H1 (cell line): ENCODE measurements around the gene SLC12A2. TPM values are rescaled to one million over a fixed set of nuclear protein-coding genes. Genes with fewer than 3 reads are reported as not detected.

ENCODE experiments used
- CTCF ChIA-PET: fragments of 300-600 bp; sonication (Branson Sonifier 250); formaldehyde crosslinking; loops from one replicate; lab custom pipeline; 2021; ENCODE audit not compliant: partially characterized antibody; lab: Charles Lee
- POLR2A ChIA-PET: fragments of 300-600 bp; sonication (Branson Sonifier 250); formaldehyde crosslinking; loops from one replicate; lab custom pipeline; 2021; ENCODE audit warnings: inconsistent platforms; ENCODE audit not compliant: partially characterized antibody; lab: Charles Lee
- DNase-seq, 2 experiments: peaks; one replicate each; pipeline versions ENCODE4 v3.0.0 to v3.0.0-alpha.2; 2010 to 2022; ENCODE audit warnings: low spot score in 2 of 2, low read depth in 1 of 2, mixed read lengths in 1 of 2
- FAIRE-seq: peaks from 2 replicates; lab custom pipeline; 2011; peaks lifted over from hg19 to GRCh38; lab: Jason Lieb, UNC
- H2AFZ ChIP-seq: 2 replicates; pipeline ENCODE4 v1.8.1; 2012; ENCODE audit warnings: low read length, inconsistent platforms
- H2AK5ac ChIP-seq: 2 replicates; pipeline ENCODE4 v1.6.1; 2013; ENCODE audit warnings: low read depth, low read length
- H2BK120ac ChIP-seq: replicated peaks from 2 replicates; pipeline ENCODE3; 2013; ENCODE audit warnings: low read depth, low read length, inconsistent platforms
- H2BK12ac ChIP-seq: 2 replicates; pipeline ENCODE4 v1.6.1; 2013; ENCODE audit warnings: low read depth, low read length
- H2BK15ac ChIP-seq: 2 replicates; pipeline ENCODE4 v1.6.1; 2013; ENCODE audit warnings: low read length
- H2BK20ac ChIP-seq: 2 replicates; pipeline ENCODE4 v1.6.1; 2013; ENCODE audit warnings: low read length
- H2BK5ac ChIP-seq: 2 replicates; pipeline ENCODE4 v1.6.1; 2013; ENCODE audit warnings: low read depth, low read length
- H3K14ac ChIP-seq: 2 replicates; pipeline ENCODE4 v1.6.1; 2013; ENCODE audit warnings: inconsistent platforms; ENCODE audit not compliant: insufficient read length
- H3K18ac ChIP-seq: 2 replicates; pipeline ENCODE4 v1.6.1; 2013; ENCODE audit warnings: low read length; ENCODE audit errors: extremely low read depth
- H3K23ac ChIP-seq: 2 replicates; pipeline ENCODE4 v1.6.1; 2013; ENCODE audit warnings: inconsistent platforms; ENCODE audit not compliant: insufficient read length
- H3K23me2 ChIP-seq: 2 replicates; pipeline ENCODE4 v1.6.1; 2013; ENCODE audit warnings: low read depth, low read length
- H3K27ac ChIP-seq: 2 replicates; pipeline ENCODE4 v1.6.1; 2011; ENCODE audit warnings: low read depth, low read length, inconsistent platforms
- H3K27me3 ChIP-seq, 4 experiments: replicated peaks in 1 of 4; 1 replicate in 1 of 4; 2 replicates in 3 of 4; pipeline versions ENCODE4 v1.6.1 to v1.8.1; 2011 to 2013; ENCODE audit warnings: low read length in 3 of 4, mild to moderate bottlenecking in 3 of 4, inconsistent platforms in 2 of 4, mixed read lengths in 2 of 4, moderate library complexity in 1 of 4; ENCODE audit not compliant: control insufficient read depth in 3 of 4, insufficient read depth in 3 of 4; ENCODE audit errors: extremely low read depth in 1 of 4
- H3K36me3 ChIP-seq, 4 experiments: 2 replicates each; pipeline versions ENCODE4 v1.6.1 to v1.8.1; 2011 to 2013; ENCODE audit warnings: mild to moderate bottlenecking in 4 of 4, low read length in 3 of 4, moderate library complexity in 2 of 4, control low read depth in 1 of 4, inconsistent platforms in 1 of 4; ENCODE audit not compliant: insufficient read depth in 4 of 4, control insufficient read depth in 2 of 4
- H3K4ac ChIP-seq: replicated peaks from 2 replicates; pipeline ENCODE3; 2013; ENCODE audit warnings: low read length, low read depth, mixed read lengths, inconsistent platforms; ENCODE audit not compliant: insufficient read length
- H3K4me1 ChIP-seq, 4 experiments: replicated peaks in 1 of 4; 1 replicate in 1 of 4; 2 replicates in 3 of 4; pipeline versions ENCODE4 v1.6.1 to v1.8.1; 2011 to 2013; ENCODE audit warnings: low read length in 3 of 4, inconsistent platforms in 2 of 4, mixed read lengths in 1 of 4; ENCODE audit not compliant: insufficient read depth in 4 of 4, control insufficient read depth in 3 of 4
- H3K4me2 ChIP-seq, 2 experiments: 2 replicates each; pipeline versions ENCODE4 v1.6.1 to v1.8.1; 2011 to 2013; ENCODE audit warnings: low read depth in 2 of 2, low read length in 2 of 2, control low read depth in 1 of 2, inconsistent platforms in 1 of 2, mild to moderate bottlenecking in 1 of 2; ENCODE audit not compliant: insufficient read depth in 1 of 2
- H3K4me3 ChIP-seq, 4 experiments: fragments of 200-600, 300-600 bp in 1 of 4; sonication (generic), shearing (Covaris generic), sonication (Bioruptor Twin) in 1 of 4; 2 replicates each; pipeline versions ENCODE4 v1.5.1 to v1.8.1; 2011 to 2016; ENCODE audit warnings: low read length in 4 of 4, low read depth in 3 of 4, control low read depth in 2 of 4, inconsistent platforms in 2 of 4, mild to moderate bottlenecking in 2 of 4, mixed read lengths in 1 of 4, moderate library complexity in 1 of 4; ENCODE audit not compliant: insufficient read depth in 2 of 4; ENCODE audit errors: extremely low read depth in 1 of 4
- H3K56ac ChIP-seq: replicated peaks from 2 replicates; pipeline ENCODE3; 2013; ENCODE audit warnings: low read depth, mild to moderate bottlenecking, mixed read lengths, low read length, inconsistent platforms; ENCODE audit not compliant: insufficient read length
- H3K79me1 ChIP-seq: 2 replicates; pipeline ENCODE4 v1.6.1; 2013; ENCODE audit warnings: low read depth, low read length, control low read depth
- H3K79me2 ChIP-seq, 2 experiments: 2 replicates each; pipeline versions ENCODE4 v1.6.1 to v1.8.1; 2012 to 2013; ENCODE audit warnings: low read length in 2 of 2, mild to moderate bottlenecking in 2 of 2, inconsistent platforms in 1 of 2; ENCODE audit not compliant: insufficient read depth in 2 of 2, control insufficient read depth in 1 of 2
- H3K9ac ChIP-seq, 4 experiments: replicated peaks in 1 of 4; 1 replicate in 1 of 4; 2 replicates in 3 of 4; pipeline versions ENCODE4 v1.6.1 to v1.8.1; 2011 to 2013; ENCODE audit warnings: low read depth in 3 of 4, low read length in 3 of 4, control low read depth in 2 of 4, mild to moderate bottlenecking in 2 of 4, moderate library complexity in 2 of 4, inconsistent platforms in 1 of 4; ENCODE audit errors: extremely low read depth in 1 of 4
- H3K9me3 ChIP-seq, 2 experiments: 2 replicates each; pipeline versions ENCODE4 v1.6.1 to v1.8.1; 2012 to 2013; ENCODE audit warnings: mild to moderate bottlenecking in 2 of 2, moderate library complexity in 2 of 2, control low read depth in 1 of 2, inconsistent platforms in 1 of 2, low read depth in 1 of 2, low read length in 1 of 2, mixed read lengths in 1 of 2; ENCODE audit not compliant: insufficient read depth in 2 of 2
- H4K20me1 ChIP-seq, 2 experiments: replicated peaks in 1 of 2; 2 replicates each; pipeline versions ENCODE3 to v1.8.1; 2011 to 2013; ENCODE audit warnings: inconsistent platforms in 2 of 2, low read length in 2 of 2, mild to moderate bottlenecking in 1 of 2; ENCODE audit not compliant: insufficient read depth in 2 of 2, control insufficient read depth in 1 of 2
- H4K5ac ChIP-seq: 2 replicates; pipeline ENCODE4 v1.6.1; 2013; ENCODE audit warnings: low read length, low read depth, mixed read lengths, inconsistent platforms; ENCODE audit not compliant: insufficient read length
- H4K8ac ChIP-seq: 2 replicates; pipeline ENCODE4 v1.8.0; 2013; ENCODE audit warnings: mild to moderate bottlenecking, moderate library complexity, low read length, inconsistent platforms; ENCODE audit not compliant: insufficient read depth; ENCODE audit errors: extremely low read depth
- H4K91ac ChIP-seq: replicated peaks from 2 replicates; pipeline ENCODE3; 2013; ENCODE audit warnings: low read length, mixed read lengths, inconsistent platforms; ENCODE audit not compliant: insufficient read length
- BRCA1 ChIP-seq: IDR thresholded peaks from 2 replicates; pipeline ENCODE4 v1.6.1; 2012; ENCODE audit warnings: low read depth, low read length, improper control_type of control experiment
- CBX5 ChIP-seq: fragments of 300-800, 300-1000 bp; sonication (generic); IDR thresholded peaks from 2 replicates; pipeline ENCODE4 v1.7.1; 2016; ENCODE audit warnings: antibody characterized with exemption, low read length, low read depth
- CEBPB ChIP-seq: IDR thresholded peaks from 2 replicates; pipeline ENCODE4 v1.6.1; 2012; ENCODE audit warnings: low read depth, low read length
- NANOG ChIP-seq: IDR thresholded peaks from 2 replicates; pipeline ENCODE4 v1.6.1; 2011; ENCODE audit warnings: low read length, low read depth, mild to moderate bottlenecking, inconsistent platforms; ENCODE audit not compliant: insufficient read depth, poor library complexity, severe bottlenecking
- PHF8 ChIP-seq: fragments of 200-600 bp; sonication (generic); conservative IDR thresholded peaks from 2 replicates; pipeline ENCODE4 v1.7.1; 2012; ENCODE audit warnings: low read depth, mild to moderate bottlenecking, inconsistent platforms, low read length, moderate library complexity
- RAD21 ChIP-seq, 2 experiments: IDR thresholded peaks in 1 of 2; conservative IDR thresholded peaks in 1 of 2; 2 replicates each; pipeline ENCODE4 v1.6.1; 2011; ENCODE audit warnings: low read depth in 2 of 2, low read length in 2 of 2, improper control_type of control experiment in 1 of 2, inconsistent platforms in 1 of 2, mild to moderate bottlenecking in 1 of 2, moderate library complexity in 1 of 2
- RXRA ChIP-seq: IDR thresholded peaks from 2 replicates; pipeline ENCODE4 v1.6.1; 2011; ENCODE audit warnings: low read depth, mild to moderate bottlenecking, low read length, moderate library complexity; ENCODE audit not compliant: insufficient read depth
- SRF ChIP-seq: IDR thresholded peaks from 2 replicates; pipeline ENCODE4 v1.6.1; 2011; ENCODE audit warnings: mild to moderate bottlenecking, low read depth, low read length, moderate library complexity
- TAF7 ChIP-seq: optimal IDR thresholded peaks from 2 replicates; pipeline ENCODE3; 2011; ENCODE audit warnings: low read depth, mild to moderate bottlenecking, inconsistent platforms, low read length, moderate library complexity, borderline replicate concordance
- TBP ChIP-seq: IDR thresholded peaks from 2 replicates; pipeline ENCODE4 v1.6.1; 2011; ENCODE audit warnings: low read depth, low read length, improper control_type of control experiment
- WGBS, 2 experiments: shearing (Covaris generic) in 1 of 2; methylation state at CpG; one replicate each; pipeline versions ENCODE4 v1.1.6 to v1.1.7; 2013 to 2015; ENCODE audit warnings: low lambda C conversion rate in 2 of 2, mixed read lengths in 2 of 2, inconsistent platforms in 1 of 2, low coverage in 1 of 2, missing lambda C conversion rate in 1 of 2; ENCODE audit not compliant: insufficient replicate concordance in 2 of 2, insufficient coverage in 1 of 2, insufficient read length in 1 of 2; ENCODE audit errors: extremely low coverage in 1 of 2, missing lambda C conversion rate in 1 of 2; 5-methylcytosine and 5-hydroxymethylcytosine counted together
- polyA plus RNA-seq, 7 experiments: library from polyadenylated mRNA; depleted of rRNA in 3 of 7; stranded (reverse) in 5 of 7; unstranded in 2 of 7; fragments of >200 nt in 5 of 7; fragments of 200-250 nt in 2 of 7; gene quantifications; 1 replicate in 5 of 7; 2 replicates in 1 of 7; 4 replicates in 1 of 7; pipeline versions ENCODE4 v1.2.1 to v1.2.3, GENCODE V29; 2011 to 2013; ENCODE audit warnings: missing spikeins in 2 of 7, mixed read lengths in 2 of 7
- total RNA-seq: library from RNA; stranded (reverse); fragmentation: NEBNext Ultra II Directional; extraction: Animal tissue kit (Norgen Biotek cat#: 25700); gene quantifications from 2 replicates; pipeline ENCODE4 v1.2.1, GENCODE V29; 2021

The SLC12A2 gene
- total and polyA plus RNA-seq, 2 of the 8 experiments (the other 6 are each of a cell fraction or from before 2014, with no cell fraction given), result 2.6 to 16.2 TPM

DNA sequence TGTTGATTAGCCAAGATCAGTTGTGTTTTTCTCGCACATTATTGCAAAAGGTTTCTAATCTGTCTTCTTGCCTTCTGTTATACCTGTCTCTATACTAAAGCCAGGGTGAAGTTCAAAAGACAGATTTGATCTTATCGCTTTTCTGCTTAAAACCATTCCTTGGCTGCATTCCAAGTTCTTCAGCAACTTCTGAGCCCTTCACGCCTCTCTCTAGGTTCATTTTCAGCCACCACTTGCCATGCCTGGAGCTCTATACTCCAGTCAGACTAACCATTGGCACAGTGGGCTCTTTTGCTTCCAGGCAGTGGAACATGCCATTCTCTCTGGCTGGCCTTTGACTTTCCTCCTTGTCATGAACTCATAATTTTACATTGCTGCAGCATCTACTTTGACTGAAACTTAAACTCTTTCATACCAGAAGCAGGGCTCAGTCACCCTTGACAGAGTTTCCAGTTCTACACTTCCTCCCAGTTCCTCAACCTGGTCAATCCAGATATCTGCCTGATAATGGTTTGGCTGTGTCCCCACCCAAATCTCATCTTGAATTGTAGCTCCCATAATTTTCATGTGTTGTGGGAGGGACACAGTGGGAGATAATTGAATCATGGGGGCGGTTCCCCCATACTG, 114.4 kb downstream of the SLC12A2 start:
- Histone ChIP-seq H2BK15ac (no peak overlapping the region), H3K4ac (no peak overlapping the region), H3K23ac (no peak overlapping the region), H3K9ac (no peak overlapping the region), H2BK20ac (no peak overlapping the region), H2BK120ac (no peak overlapping the region), H3K36me3 (no peaks in the 10 kb centered on the region), H4K20me1 (no peaks in the 10 kb centered on the region), H3K79me2 (no peaks in the 10 kb centered on the region), H4K91ac (no peak overlapping the region), H3K27me3 (no peaks in the 10 kb centered on the region; a peak in 1 of 7 replicates), H2AK5ac (no peak overlapping the region), H3K18ac (no peak overlapping the region), H3K56ac (no peak overlapping the region), H3K23me2 (no peaks in the 10 kb centered on the region), H3K27ac (no peak overlapping the region), H3K9me3 (no peaks in the 10 kb centered on the region), H3K4me1 (peaks cover 0 to 2% (median under 1%) of the 10 kb centered on the region in 4 experiments; a peak in 2 of 7 replicates), H4K5ac (no peak overlapping the region), H3K79me1 (no peaks in the 10 kb centered on the region), H2BK12ac (no peak overlapping the region), H2AFZ (no peak overlapping the region), H2BK5ac (no peak overlapping the region), H3K4me3 (no peak overlapping the region), H3K4me2 (no peak overlapping the region), H4K8ac (no peak overlapping the region), H3K14ac (no peak overlapping the region)
- ChIA-PET CTCF (interaction anchor here (0.9 kb wide), 1 partner anchor 320 kb away, joined by 3 read pairs; no protein-coding TSS in a partner anchor), POLR2A (no interaction called here)
- FAIRE-seq (no peak), DNase-seq (no peak)
- no peak for TF ChIP-seq CEBPB
- no peak for TF ChIP-seq PHF8
- TF ChIP-seq CBX5, result no peak
- TF ChIP-seq RXRA, result no peak
- no peak for TF ChIP-seq SRF
- no peak for TF ChIP-seq BRCA1
- no peak for TF ChIP-seq RAD21 (IDR thresholded peaks at IDR 0.05 in 1 of 2, conservative IDR thresholded peaks at IDR 0.05 in 1 of 2; ENCODE audit: low read depth in 2 of 2, low read length in 2 of 2)
- TF ChIP-seq TBP, result no peak
- TF ChIP-seq NANOG, result no peak
- no peak for TF ChIP-seq TAF7
- 91% methylated on average over 4 of the region's 4 CpGs; no CpG with 5 or more reads in 1 of the 2 experiments for WGBS, 2 experiments
